SJSA1 (cell line): ENCODE results near the gene TM6SF1. TPM values are rescaled to one million over a fixed set of nuclear protein-coding genes. Genes with fewer than 3 reads are reported as not detected.
"Not testable (repeated sequence)": the region's sequence is repeated elsewhere in the genome, so short reads cannot be mapped to it uniquely, and the experiment has no call there.

Experiments
- DNase-seq, 2 experiments: peaks; one replicate each; pipeline ENCODE4 v3.0.0-alpha.2; 2015 to 2020; ENCODE audit warnings: low spot score in 2 of 2, low read depth in 1 of 2
- H3K27ac ChIP-seq: fragments of 250-450 bp; sonication (Bioruptor Pico); 2 replicates; pipeline ENCODE4 v1.5.1; 2020; ENCODE audit warnings: mild to moderate bottlenecking, moderate library complexity
- H3K27me3 ChIP-seq: fragments of 250-450 bp; sonication (Bioruptor Pico); replicated peaks from 2 replicates; pipeline ENCODE4 v1.5.1; 2020; ENCODE audit warnings: mild to moderate bottlenecking, moderate library complexity
- H3K36me3 ChIP-seq: fragments of 250-450 bp; sonication (Bioruptor Pico); 2 replicates; pipeline ENCODE4 v1.5.1; 2020; ENCODE audit warnings: mild to moderate bottlenecking
- H3K4me1 ChIP-seq: fragments of 250-450 bp; sonication (Bioruptor Pico); replicated peaks from 2 replicates; pipeline ENCODE4 v1.6.1; 2021; ENCODE audit warnings: mild to moderate bottlenecking
- H3K4me3 ChIP-seq: fragments of 250-450 bp; sonication (Bioruptor Pico); 2 replicates; pipeline ENCODE4 v1.5.1; 2020; ENCODE audit warnings: mild to moderate bottlenecking
- H3K9me3 ChIP-seq: fragments of 250-450 bp; sonication (Bioruptor Pico); replicated peaks from 2 replicates; pipeline ENCODE4 v1.5.1; 2020; ENCODE audit warnings: mild to moderate bottlenecking
- total RNA-seq: library from RNA; depleted of rRNA; stranded (reverse); fragments of >200 nt; shearing (Covaris generic); gene quantifications from 2 replicates; pipeline ENCODE4 v1.2.3, GENCODE V29; 2014; rRNA removed

TM6SF1 gene
- 0.38 and 2.2 TPM in 2 replicates for total RNA-seq

DNA sequence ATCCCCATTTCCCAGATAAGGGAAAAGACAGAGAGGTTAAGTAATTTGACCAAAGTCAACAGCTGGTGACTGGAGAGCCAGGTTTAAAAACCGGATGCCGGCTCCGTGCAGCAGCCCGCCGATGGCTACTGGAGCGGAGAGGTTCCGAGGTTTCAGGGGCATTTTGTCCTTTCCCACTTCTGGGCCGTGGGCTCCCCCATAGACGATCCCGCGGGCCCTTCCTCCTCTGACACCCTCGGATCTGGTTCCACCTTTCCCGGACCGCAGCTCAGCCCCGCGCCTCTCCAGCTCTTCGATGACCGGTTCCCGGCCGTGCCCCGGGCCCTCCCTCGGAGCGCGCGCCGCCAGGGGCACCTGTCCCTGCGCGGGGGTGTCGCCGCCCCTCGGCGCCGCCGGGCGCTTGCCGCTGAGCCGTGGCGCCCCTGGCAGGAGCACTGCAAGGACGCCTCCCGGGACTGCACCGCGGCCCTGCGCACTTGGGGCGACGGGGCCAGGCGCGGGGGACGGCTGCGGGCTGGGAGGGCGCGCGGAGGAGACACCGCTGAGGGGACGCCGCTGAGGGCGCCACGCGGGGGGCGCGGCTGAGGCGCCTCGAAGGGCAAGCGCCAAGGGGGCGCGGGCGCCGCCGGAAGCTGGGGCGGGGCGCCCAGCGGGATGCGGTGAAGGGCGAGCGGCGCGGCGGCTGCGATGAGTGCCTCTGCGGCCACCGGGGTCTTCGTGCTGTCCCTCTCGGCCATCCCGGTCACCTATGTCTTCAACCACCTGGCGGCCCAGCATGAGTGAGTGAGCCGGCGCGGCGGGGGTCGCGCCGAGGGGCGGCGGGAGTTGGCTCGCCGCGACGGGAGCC, at the start of gene TM6SF1:
Gene TM6SF1 (plus strand): TSS at position 652 of the 847 bp plus-strand sequence. CDS start 36 bp downstream, at position 688.
- DNase-seq = no peak
- Histone ChIP-seq H3K4me3 (peak within 1 kb of the TSS; percentile 47), H3K27me3 (peaks cover 19% of the 10 kb centered on the region), H3K4me1 (peaks cover 20% of the 10 kb centered on the region), H3K27ac (no peak within 1 kb of the TSS), H3K36me3 (no peaks in the 10 kb centered on the region; the same call in 1 of the 2 replicates), H3K9me3 (no peaks in the 10 kb centered on the region)

DNA sequence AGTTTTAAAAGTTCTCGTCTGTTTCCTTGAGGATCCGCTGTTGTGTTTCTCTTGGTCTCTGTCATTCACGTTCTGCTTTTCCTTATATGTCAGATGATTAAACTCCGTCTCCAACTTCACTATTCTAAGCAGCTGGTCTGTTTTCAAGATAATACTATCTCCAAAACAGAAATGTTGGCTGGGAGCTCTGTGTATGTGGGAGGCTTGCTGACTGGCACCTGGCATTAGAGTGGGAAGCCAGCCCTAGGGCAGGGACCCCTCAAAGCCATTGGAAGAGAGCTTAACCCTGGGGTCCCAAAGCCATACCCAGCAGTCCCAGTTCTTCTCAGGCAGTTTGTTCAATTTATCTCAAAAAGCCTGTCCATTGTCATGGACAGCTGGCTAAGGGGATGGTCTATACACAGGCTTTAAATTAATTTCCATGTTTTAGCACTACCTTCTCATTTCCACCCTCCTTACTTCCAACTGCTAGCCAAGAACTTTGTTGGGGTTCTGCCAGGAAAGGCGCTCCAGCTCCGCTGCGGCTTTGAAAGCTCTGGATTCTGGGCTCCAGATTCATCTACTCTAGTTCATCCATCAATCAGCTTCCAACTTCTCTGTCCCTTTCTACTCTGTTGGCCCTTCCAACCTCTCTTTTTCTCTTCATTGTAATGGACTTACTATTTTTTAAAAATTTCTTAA, 49.6 kb upstream of the TM6SF1 start:
- H3K27me3 ChIP-seq = no peaks in the 10 kb centered on the region
- H3K27ac ChIP-seq = no peak overlapping the region
- no peaks in the 10 kb centered on the region for H3K9me3 ChIP-seq
- H3K36me3 ChIP-seq = peaks cover 62% of the 10 kb centered on the region
- DNase-seq = no peak
- H3K4me3 ChIP-seq = no peak overlapping the region
- H3K4me1 ChIP-seq = no peaks in the 10 kb centered on the region

DNA sequence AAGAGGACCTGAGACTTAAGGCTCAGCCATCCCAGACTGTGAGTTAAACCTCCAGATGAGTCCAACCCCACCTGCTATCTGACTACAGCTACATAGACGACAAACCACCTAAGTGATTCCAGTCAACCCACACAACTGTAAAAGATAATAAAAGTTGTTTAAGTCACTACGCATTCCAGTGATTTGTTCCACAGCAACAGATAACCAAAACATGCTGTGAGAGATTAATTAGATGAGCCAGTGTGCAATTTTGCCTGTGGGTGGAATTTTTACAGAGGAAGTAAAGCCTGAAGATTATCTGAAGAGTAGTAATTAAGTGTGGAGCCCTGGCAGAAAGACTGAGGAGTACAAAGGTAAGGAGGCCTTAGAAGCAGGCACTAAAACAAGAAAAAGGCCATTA, 45.8 kb upstream of the TM6SF1 start:
- H3K36me3 ChIP-seq = peaks cover 57% of the 10 kb centered on the region
- no peak overlapping the region for H3K27ac ChIP-seq
- peaks cover 12% of the 10 kb centered on the region for H3K4me1 ChIP-seq
- no peak for DNase-seq
- H3K27me3 ChIP-seq = no peaks in the 10 kb centered on the region
- H3K9me3 ChIP-seq = no peaks in the 10 kb centered on the region
- H3K4me3 ChIP-seq = no peak overlapping the region

DNA sequence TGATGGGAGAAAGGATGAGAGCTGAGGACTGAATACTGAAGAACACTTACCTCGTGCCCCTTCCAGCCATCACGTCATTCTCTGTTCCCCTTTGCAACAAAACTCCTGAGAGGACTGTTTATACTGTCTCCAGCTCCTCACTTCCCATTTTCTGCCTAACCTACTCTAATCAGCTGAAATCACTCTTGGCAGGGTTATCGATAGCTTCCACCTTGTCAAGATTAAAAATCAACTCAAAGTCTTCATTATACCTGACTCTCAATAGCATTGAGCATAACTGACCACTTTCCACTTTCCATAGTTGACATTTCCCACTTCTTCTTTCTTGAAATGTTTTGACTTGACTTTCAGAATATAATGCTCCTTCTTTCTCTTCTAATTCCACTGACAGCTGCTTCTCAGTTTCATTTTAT, 44.7 kb upstream of the TM6SF1 start:
- no peak overlapping the region for H3K27ac ChIP-seq
- no peak for DNase-seq
- peaks cover 51% of the 10 kb centered on the region for H3K36me3 ChIP-seq
- peaks cover 16% of the 10 kb centered on the region for H3K4me1 ChIP-seq
- H3K27me3 ChIP-seq = no peaks in the 10 kb centered on the region
- H3K4me3 ChIP-seq = no peak overlapping the region
- no peaks in the 10 kb centered on the region for H3K9me3 ChIP-seq

- no peak overlapping the region for H3K4me3 ChIP-seq
- no peaks in the 10 kb centered on the region for H3K9me3 ChIP-seq
- H3K4me1 ChIP-seq = peaks cover 16% of the 10 kb centered on the region
- H3K27ac ChIP-seq = no peak overlapping the region
- peaks cover 51% of the 10 kb centered on the region for H3K36me3 ChIP-seq
- DNase-seq = no peak
- no peaks in the 10 kb centered on the region for H3K27me3 ChIP-seq
Measured at GRCh38 chr15:83063551-83063950, 43.9 kb upstream of the TM6SF1 start.

DNA sequence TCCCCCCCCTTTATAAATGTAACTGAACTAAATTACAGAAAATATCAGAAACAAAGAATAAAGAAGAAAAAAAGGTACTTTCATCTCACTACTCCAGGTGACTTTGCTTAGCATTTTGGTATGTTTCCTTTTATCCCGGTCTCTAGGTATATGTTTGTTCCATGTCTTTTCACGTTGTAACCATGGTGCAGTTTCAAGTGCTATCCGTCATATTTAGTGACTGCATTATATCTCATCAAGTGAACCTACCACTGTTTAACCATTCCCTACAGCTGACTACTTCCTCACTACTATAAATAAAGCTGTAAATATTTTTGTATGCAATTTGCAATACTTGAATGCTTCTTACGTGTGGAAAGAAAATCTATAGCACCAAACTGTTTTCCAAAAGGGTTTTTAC, 42.6 kb upstream of the TM6SF1 start:
- DNase-seq = no peak

GRCh38 chr15:83065431-83065830, 42.0 kb upstream of the TM6SF1 start:
- DNase-seq = peak in 1 of 2 experiments; percentile 4
- Histone ChIP-seq H3K4me1 (peaks cover 16% of the 10 kb centered on the region), H3K9me3 (no peaks in the 10 kb centered on the region), H3K36me3 (peaks cover 51% of the 10 kb centered on the region), H3K27ac (no peak overlapping the region), H3K4me3 (peak overlapping the region; percentile 95), H3K27me3 (no peaks in the 10 kb centered on the region)

More for the DNA sequence above, 42.6 kb upstream of the TM6SF1 start:
- Histone ChIP-seq H3K27me3 (no peaks in the 10 kb centered on the region), H3K4me1 (peaks cover 16% of the 10 kb centered on the region), H3K27ac (no peak overlapping the region), H3K4me3 (peak overlapping the region; percentile 95; the same call in 1 of the 2 replicates), H3K36me3 (peaks cover 51% of the 10 kb centered on the region), H3K9me3 (no peaks in the 10 kb centered on the region)

GRCh38 chr15:83066034-83066733, 41.3 kb upstream of the TM6SF1 start:
- no peak for DNase-seq
- Histone ChIP-seq H3K27me3 (no peaks in the 10 kb centered on the region), H3K27ac (peak overlapping the region; percentile 70), H3K9me3 (no peaks in the 10 kb centered on the region), H3K4me1 (peaks cover 16% of the 10 kb centered on the region), H3K4me3 (peak overlapping the region; percentile 95), H3K36me3 (peaks cover 45% of the 10 kb centered on the region)

GRCh38 chr15:83066734-83067637, 40.5 kb upstream of the TM6SF1 start, which contains the start of gene BTBD1:
BTBD1 (minus strand) TSS chr15:83067252; CDS start chr15:83067151, 101 bp downstream.
- DNase-seq = peak; percentile 96 to 97
- Histone ChIP-seq H3K9me3 (no peaks in the 10 kb centered on the region), H3K36me3 (peaks cover 37% of the 10 kb centered on the region), H3K27ac (peak within 1 kb of the TSS; percentile 70), H3K27me3 (no peaks in the 10 kb centered on the region), H3K4me3 (peak within 1 kb of the TSS; percentile 95), H3K4me1 (peaks cover 16% of the 10 kb centered on the region)

DNA sequence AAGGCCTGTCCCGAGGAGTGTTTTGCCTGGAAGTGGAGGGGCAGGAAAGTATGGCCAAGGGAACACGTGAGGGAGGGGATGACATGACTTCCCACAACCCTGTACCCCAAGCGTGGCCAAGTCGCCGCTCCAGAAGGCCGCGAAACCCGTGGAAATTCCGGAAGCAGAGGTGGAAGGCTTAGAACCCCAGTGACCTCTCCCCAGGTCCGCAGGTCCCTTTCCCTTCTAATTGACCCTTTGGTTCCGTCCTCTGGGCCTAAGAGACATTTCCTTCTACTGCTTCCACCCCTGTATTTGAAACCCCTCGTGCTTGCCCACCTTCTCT, 39.8 kb upstream of the TM6SF1 start:
- Histone ChIP-seq H3K36me3 (peaks cover 32% of the 10 kb centered on the region), H3K4me3 (peak overlapping the region; percentile 95), H3K4me1 (peaks cover 16% of the 10 kb centered on the region), H3K27ac (0 out of 2 replicates have a peak overlapping the region, but pooled peaks have one; percentile 17), H3K9me3 (no peaks in the 10 kb centered on the region), H3K27me3 (no peaks in the 10 kb centered on the region)
- no peak for DNase-seq

GRCh38 chr15:83068054-83068453, 39.4 kb upstream of the TM6SF1 start:
- Histone ChIP-seq H3K9me3 (no peaks in the 10 kb centered on the region), H3K4me1 (peaks cover 16% of the 10 kb centered on the region), H3K4me3 (no peak overlapping the region), H3K36me3 (peaks cover 29% of the 10 kb centered on the region), H3K27ac (no peak overlapping the region), H3K27me3 (no peaks in the 10 kb centered on the region)
- DNase-seq = no peak

- not testable (repeated sequence) for H3K9me3 ChIP-seq, H3K27ac ChIP-seq, DNase-seq, H3K27me3 ChIP-seq, H3K4me3 ChIP-seq
- H3K36me3 ChIP-seq = peaks cover 22% of the 10 kb centered on the region
- peaks cover 16% of the 10 kb centered on the region for H3K4me1 ChIP-seq
Measured at GRCh38 chr15:83069211-83069642, 38.2 kb upstream of the TM6SF1 start.
